Measurements from ENCODE around the gene DPYSL4.

DNA sequence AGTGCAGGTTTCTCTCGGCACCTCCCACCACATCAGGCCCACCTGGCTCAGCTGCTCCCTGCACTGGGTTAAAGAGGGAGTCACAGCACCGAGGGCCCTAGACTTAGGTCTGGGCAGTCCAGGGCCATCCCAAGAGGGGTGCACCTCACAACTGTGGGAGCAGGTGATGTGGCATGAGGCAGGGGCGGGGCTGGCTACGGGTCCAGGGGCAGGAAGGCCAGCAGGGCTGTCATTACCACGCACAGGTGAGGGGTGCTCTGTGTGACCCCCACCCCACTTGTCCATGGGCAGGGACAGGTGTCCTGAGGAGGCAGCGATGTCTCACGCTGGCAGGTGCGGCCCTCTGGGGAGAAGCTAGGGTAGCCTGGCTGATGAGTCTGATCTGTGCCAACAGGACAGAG lies 40.5 kb upstream of the DPYSL4 start:
- no peak for TF ChIP-seq POLR2AphosphoS5 (IDR thresholded peaks at IDR 0.05; ENCODE audit: low read depth, low read length)
- no peak for TF ChIP-seq SIN3A (IDR thresholded peaks at IDR 0.05; ENCODE audit: borderline replicate concordance, insufficient read depth, low read length)

Measured in PFSK-1 (cell line).